C4-2B (cell line): ENCODE measurements around the gene ST7.
"Not testable (repeated sequence)": the region's sequence is repeated elsewhere in the genome, so short reads cannot be mapped to it uniquely, and the experiment has no call there.

Source experiments
- H3K27ac ChIP-seq: fragments of 450-650 bp; 2 replicates; pipeline ENCODE4 v1.5.1; 2017
- ZFX ChIP-seq: fragments of 450-650 bp; IDR thresholded peaks from 2 replicates; pipeline ENCODE4 v1.6.1; 2017
- TF ChIP-seq, protein P1 (sequence below): fragments of 450-650 bp; conservative IDR thresholded peaks from 2 replicates; pipeline ENCODE4 v1.5.1; 2017; ENCODE audit warnings: mild to moderate bottlenecking

Gene ST7

GRCh38 chr7:116922545-116922944, 30.8 kb upstream of the ST7 start:
- TF ChIP-seq, protein P1, sequence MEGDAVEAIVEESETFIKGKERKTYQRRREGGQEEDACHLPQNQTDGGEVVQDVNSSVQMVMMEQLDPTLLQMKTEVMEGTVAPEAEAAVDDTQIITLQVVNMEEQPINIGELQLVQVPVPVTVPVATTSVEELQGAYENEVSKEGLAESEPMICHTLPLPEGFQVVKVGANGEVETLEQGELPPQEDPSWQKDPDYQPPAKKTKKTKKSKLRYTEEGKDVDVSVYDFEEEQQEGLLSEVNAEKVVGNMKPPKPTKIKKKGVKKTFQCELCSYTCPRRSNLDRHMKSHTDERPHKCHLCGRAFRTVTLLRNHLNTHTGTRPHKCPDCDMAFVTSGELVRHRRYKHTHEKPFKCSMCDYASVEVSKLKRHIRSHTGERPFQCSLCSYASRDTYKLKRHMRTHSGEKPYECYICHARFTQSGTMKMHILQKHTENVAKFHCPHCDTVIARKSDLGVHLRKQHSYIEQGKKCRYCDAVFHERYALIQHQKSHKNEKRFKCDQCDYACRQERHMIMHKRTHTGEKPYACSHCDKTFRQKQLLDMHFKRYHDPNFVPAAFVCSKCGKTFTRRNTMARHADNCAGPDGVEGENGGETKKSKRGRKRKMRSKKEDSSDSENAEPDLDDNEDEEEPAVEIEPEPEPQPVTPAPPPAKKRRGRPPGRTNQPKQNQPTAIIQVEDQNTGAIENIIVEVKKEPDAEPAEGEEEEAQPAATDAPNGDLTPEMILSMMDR: no peak
- no peak for TF ChIP-seq ZFX
- H3K27ac ChIP-seq: no peak overlapping the region

- H3K27ac ChIP-seq: no peak overlapping the region
- TF ChIP-seq, protein P1: no peak
- no peak for TF ChIP-seq ZFX
Measured at GRCh38 chr7:116924741-116925140, 28.6 kb upstream of the ST7 start.

GRCh38 chr7:116929021-116929420, 24.3 kb upstream of the ST7 start:
- TF ChIP-seq, protein P1: no peak
- TF ChIP-seq ZFX: no peak
- H3K27ac ChIP-seq: no peak overlapping the region

DNA sequence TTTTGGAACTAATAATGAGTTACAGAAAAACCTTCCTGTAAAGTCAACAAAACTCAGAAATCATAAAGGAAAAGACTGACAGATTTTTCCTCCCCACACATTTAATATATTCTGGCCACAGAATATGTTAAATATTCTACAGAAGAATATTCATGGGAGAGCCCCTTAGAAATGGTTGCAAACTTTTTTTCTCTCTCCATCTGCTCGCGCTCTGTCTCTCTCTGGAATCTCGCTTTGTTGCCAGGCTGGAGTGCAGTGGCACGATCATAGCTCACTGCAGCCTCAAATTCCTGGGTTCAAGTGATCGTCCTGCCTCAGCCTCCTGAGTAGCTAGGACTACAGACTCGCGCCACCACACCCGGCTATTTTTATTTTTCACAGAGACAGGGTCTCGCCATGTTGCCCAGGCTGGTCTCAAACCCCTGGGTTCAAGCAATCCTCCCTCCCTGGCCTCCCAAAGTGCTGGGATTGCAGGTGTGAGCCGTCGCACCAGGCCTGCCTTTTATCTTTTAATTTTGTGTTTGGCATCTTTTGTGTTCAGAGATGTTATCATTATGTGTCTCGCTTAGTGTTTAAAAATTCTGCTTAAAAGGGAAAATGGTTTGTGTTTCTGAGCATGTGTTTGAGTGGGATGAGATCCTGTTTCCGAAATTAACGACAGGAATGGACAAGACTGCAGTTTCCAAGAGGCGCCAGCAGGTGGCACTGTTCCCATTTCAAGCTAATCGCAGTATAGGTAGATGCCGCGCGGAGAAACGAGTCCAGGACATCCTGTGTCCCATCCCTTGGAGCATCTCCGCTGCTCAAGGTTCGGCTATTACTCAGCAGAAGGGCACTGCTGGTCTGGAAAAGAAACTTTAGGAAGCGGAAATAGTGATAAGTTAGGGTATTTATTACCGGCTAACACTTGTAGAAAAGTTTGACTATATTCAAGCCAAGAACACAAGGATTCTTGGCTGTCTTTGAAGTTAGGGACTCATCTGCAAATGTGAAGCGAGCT, 23.1 kb upstream of the ST7 start:
- no peak overlapping the region for H3K27ac ChIP-seq
- no peak for TF ChIP-seq ZFX
- TF ChIP-seq, protein P1: peak; percentile 99

GRCh38 chr7:116932566-116932965, 20.7 kb upstream of the ST7 start:
- no peak overlapping the region for H3K27ac ChIP-seq
- TF ChIP-seq ZFX: no peak
- TF ChIP-seq, protein P1: no peak

DNA sequence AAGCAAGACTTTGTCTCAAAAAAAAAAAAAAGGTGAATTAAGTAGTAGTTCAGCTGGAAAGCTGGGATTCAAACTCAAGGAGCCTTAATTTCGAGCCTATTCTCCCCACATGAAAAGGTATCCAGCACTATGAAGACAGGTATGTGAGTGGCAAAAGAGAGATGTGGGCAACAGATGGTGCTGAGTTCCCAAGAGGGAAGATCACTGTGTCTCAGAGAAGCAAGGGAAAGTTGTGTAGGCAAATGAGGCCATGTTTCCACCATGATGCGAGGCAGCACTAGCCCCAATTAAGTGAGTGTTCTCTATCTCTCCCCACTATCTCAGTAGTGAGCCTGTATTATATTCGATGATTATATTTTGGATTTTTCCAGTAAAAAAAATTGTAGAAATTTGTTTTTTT, 19.8 kb upstream of the ST7 start:
- H3K27ac ChIP-seq: no peak overlapping the region
- TF ChIP-seq ZFX: no peak
- TF ChIP-seq, protein P1: no peak

- H3K27ac ChIP-seq: no peak overlapping the region
- TF ChIP-seq ZFX: no peak
- TF ChIP-seq, protein P1: no peak
Measured at GRCh38 chr7:116934580-116934979, 18.7 kb upstream of the ST7 start.

DNA sequence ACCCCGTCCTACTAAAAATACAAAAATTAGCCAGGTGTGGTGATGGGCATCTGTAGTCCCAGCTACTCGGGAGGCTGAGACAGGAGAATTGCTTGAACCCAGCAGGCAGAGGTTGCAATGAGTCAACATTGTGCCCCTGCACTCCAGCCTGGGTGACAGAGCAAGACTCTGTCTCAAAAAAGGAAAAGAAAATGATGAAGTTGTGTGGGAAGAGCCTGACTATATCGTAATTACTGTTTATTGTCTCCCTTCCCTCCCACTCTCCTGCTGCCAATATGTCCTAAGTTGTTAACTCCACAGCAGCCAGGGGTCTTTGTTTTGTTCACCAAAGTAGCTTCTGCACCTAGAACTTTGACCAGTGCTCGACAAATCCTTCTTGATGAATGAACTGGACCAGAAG, 16.5 kb upstream of the ST7 start:
- H3K27ac ChIP-seq: not testable (repeated sequence)
